ENCODE results near the gene KANSL1. TPM values are rescaled to one million over a fixed set of nuclear protein-coding genes. Genes with fewer than 3 reads are reported as not detected.

KANSL1 gene
- total RNA-seq, 1 experiment from 2014 or later = 72.7 TPM

DNA sequence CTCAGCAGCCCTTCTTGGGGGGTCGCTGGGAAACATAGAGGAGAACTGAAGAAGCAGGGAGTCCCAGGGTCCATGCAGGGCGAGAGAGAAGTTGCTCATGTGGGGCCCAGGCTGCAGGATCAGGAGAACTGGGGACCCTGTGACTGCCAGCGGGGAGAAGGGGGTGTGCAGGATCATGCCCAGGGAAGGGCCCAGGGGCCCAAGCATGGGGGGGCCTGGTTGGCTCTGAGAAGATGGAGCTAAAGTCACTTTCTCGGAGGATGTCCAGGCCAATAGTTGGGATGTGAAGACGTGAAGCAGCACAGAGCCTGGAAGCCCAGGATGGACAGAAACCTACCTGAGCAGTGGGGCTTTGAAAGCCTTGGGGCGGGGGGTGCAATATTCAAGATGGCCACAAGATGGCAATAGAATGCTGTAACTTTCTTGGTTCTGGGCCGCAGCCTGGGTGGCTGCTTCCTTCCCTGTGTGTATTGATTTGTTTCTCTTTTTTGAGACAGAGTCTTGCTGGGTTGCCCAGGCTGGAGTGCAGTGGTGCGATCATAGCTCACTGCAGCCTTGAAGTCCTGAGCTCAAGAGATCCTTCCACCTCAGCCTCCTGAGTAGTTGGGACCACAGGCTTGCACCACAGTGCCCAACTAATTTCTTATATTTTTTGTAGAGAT, 190.8 kb downstream of the KANSL1 start:
- ATAC-seq = peak; percentile 94
- Mint-ChIP-seq H3K36me3 (no peaks in the 10 kb centered on the region), H3K9me3 (peaks cover 11% of the 10 kb centered on the region), H3K4me3 (no peak overlapping the region), H3K27me3 (ENCODE audit: low read depth) (no peaks in the 10 kb centered on the region; the same call in 1 of the 2 replicates), H3K27ac (no peak overlapping the region), H3K4me1 (no peaks in the 10 kb centered on the region)
- TF ChIP-seq CTCF (IDR thresholded peaks at IDR 0.05) (peak; percentile 98), ZNF121 (CRISPR knock-in tag; IDR thresholded peaks at IDR 0.05) (peak; percentile 99), GTF2I (CRISPR knock-in tag; conservative IDR thresholded peaks at IDR 0.05) (peak; percentile 75; the same call in 1 of the 2 replicates), RELA (CRISPR knock-in tag; IDR thresholded peaks at IDR 0.05; ENCODE audit: borderline replicate concordance) (0 out of 2 replicates have a peak, but pooled peaks have one; percentile 46), ZNF396 (CRISPR knock-in tag; IDR thresholded peaks at IDR 0.05; ENCODE audit: borderline replicate concordance) (no peak), TEAD1 (CRISPR knock-in tag; IDR thresholded peaks at IDR 0.05) (no peak), HMGA2 (CRISPR knock-in tag; IDR thresholded peaks at IDR 0.05) (no peak), FOXP1 (CRISPR knock-in tag; IDR thresholded peaks at IDR 0.05; ENCODE audit: borderline replicate concordance) (peak; percentile 61; the same call in 1 of the 2 replicates)
- TF ChIP-seq, protein P1, sequence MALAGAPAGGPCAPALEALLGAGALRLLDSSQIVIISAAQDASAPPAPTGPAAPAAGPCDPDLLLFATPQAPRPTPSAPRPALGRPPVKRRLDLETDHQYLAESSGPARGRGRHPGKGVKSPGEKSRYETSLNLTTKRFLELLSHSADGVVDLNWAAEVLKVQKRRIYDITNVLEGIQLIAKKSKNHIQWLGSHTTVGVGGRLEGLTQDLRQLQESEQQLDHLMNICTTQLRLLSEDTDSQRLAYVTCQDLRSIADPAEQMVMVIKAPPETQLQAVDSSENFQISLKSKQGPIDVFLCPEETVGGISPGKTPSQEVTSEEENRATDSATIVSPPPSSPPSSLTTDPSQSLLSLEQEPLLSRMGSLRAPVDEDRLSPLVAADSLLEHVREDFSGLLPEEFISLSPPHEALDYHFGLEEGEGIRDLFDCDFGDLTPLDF (CRISPR knock-in tag; IDR thresholded peaks at IDR 0.05) = no peak
- CTCF ChIA-PET = interaction anchor here (0.7 to 4.1 kb wide), 11 partner anchors 8 to 211 kb away, joined by 3 to 20 read pairs (median 6); partner anchors contain the start of gene KANSL1
- DNase-seq (ENCODE audit: low spot score) = peak; percentile 82
- POLR2A ChIA-PET = no interaction called here

- Mint-ChIP-seq H3K27me3 (ENCODE audit: low read depth) (no peaks in the 10 kb centered on the region; the same call in 1 of the 2 replicates), H3K4me1 (no peaks in the 10 kb centered on the region), H3K4me3 (no peak overlapping the region), H3K27ac (no peak overlapping the region), H3K9me3 (peaks cover 11% of the 10 kb centered on the region), H3K36me3 (no peaks in the 10 kb centered on the region)
- DNase-seq (ENCODE audit: low spot score) (no peak), ATAC-seq (no peak)
- CTCF ChIA-PET = interaction anchor here (0.7 to 4.1 kb wide), 10 partner anchors 8 to 211 kb away, joined by 3 to 20 read pairs (median 5); partner anchors contain the start of gene KANSL1
- TF ChIP-seq IRF1 (CRISPR knock-in tag; IDR thresholded peaks at IDR 0.05) (no peak), ZNF138 (CRISPR knock-in tag; conservative IDR thresholded peaks at IDR 0.05) (no peak), ESRRA (CRISPR knock-in tag; IDR thresholded peaks at IDR 0.05; ENCODE audit: borderline replicate concordance) (no peak), GRHL2 (CRISPR knock-in tag; IDR thresholded peaks at IDR 0.05; ENCODE audit: insufficient replicate concordance, severe bottlenecking) (no peak), ZSCAN18 (CRISPR knock-in tag; IDR thresholded peaks at IDR 0.05) (no peak), CREB1 (CRISPR knock-in tag; IDR thresholded peaks at IDR 0.05) (no peak), ZNF671 (CRISPR knock-in tag; IDR thresholded peaks at IDR 0.05) (no peak), ATF6 (CRISPR knock-in tag; IDR thresholded peaks at IDR 0.05) (no peak)
- TF ChIP-seq, protein P2, sequence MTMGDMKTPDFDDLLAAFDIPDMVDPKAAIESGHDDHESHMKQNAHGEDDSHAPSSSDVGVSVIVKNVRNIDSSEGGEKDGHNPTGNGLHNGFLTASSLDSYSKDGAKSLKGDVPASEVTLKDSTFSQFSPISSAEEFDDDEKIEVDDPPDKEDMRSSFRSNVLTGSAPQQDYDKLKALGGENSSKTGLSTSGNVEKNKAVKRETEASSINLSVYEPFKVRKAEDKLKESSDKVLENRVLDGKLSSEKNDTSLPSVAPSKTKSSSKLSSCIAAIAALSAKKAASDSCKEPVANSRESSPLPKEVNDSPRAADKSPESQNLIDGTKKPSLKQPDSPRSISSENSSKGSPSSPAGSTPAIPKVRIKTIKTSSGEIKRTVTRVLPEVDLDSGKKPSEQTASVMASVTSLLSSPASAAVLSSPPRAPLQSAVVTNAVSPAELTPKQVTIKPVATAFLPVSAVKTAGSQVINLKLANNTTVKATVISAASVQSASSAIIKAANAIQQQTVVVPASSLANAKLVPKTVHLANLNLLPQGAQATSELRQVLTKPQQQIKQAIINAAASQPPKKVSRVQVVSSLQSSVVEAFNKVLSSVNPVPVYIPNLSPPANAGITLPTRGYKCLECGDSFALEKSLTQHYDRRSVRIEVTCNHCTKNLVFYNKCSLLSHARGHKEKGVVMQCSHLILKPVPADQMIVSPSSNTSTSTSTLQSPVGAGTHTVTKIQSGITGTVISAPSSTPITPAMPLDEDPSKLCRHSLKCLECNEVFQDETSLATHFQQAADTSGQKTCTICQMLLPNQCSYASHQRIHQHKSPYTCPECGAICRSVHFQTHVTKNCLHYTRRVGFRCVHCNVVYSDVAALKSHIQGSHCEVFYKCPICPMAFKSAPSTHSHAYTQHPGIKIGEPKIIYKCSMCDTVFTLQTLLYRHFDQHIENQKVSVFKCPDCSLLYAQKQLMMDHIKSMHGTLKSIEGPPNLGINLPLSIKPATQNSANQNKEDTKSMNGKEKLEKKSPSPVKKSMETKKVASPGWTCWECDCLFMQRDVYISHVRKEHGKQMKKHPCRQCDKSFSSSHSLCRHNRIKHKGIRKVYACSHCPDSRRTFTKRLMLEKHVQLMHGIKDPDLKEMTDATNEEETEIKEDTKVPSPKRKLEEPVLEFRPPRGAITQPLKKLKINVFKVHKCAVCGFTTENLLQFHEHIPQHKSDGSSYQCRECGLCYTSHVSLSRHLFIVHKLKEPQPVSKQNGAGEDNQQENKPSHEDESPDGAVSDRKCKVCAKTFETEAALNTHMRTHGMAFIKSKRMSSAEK (CRISPR knock-in tag; IDR thresholded peaks at IDR 0.05; ENCODE audit: borderline replicate concordance) = no peak
- POLR2A ChIA-PET = no interaction called here
Observed at GRCh38 chr17:46001390-46002310, 191.6 kb downstream of the KANSL1 start.

Data from WTC11 (cell line).